ENCODE data around the gene FBXL7.

Gene FBXL7

GRCh38 chr5:15737036-15737821 lies 237.2 kb downstream of the FBXL7 start:
- H3K4me3 Mint-ChIP-seq: no peak overlapping the region
- H3K4me1 Mint-ChIP-seq: no peaks in the 10 kb centered on the region
- H3K27ac Mint-ChIP-seq: no peak overlapping the region
- no peaks in the 10 kb centered on the region for H3K9me3 Mint-ChIP-seq
- no peaks in the 10 kb centered on the region for H3K36me3 Mint-ChIP-seq
- H3K27me3 Mint-ChIP-seq: no peaks in the 10 kb centered on the region

DNA sequence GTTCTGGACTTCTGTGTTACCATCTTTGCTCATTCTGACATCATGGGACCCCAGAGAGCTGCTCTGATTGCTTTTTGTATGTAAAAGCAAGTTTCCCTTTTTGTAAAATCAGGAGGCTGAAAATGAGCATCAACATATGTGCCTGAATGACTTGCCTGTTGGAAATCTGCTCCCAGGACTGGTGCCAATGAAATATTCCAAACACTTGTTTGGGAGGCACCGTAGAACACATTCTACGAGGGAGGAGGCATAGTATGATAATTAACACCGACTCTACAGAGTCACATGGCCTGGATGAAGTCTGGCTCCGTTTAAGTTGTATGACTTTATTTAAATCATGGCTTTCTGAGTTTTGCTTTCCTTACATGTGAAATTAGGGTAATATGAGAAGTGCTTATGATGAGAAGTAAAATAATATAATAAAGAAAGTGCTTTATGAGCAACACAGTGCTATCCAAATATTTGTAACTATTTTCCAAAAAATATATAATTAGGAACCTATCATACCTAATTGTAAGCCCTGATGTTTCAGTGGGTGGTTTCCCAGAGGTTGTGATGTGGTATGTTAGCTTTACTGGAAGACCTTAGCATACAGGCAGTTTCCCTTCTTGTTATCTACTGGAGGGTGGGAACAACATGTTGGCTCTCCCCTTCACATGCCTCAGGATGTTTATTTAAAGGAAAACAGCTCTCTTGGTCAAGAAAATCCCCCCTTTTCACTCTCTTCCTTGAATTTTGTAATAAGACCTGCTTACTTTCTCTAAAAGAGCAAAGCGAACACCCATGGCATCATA lies 238.1 kb downstream of the FBXL7 start:
- no peaks in the 10 kb centered on the region for H3K36me3 Mint-ChIP-seq
- no peak overlapping the region for H3K4me3 Mint-ChIP-seq
- no peaks in the 10 kb centered on the region for H3K9me3 Mint-ChIP-seq
- H3K4me1 Mint-ChIP-seq: no peaks in the 10 kb centered on the region
- H3K27ac Mint-ChIP-seq: no peak overlapping the region
- no peaks in the 10 kb centered on the region for H3K27me3 Mint-ChIP-seq

GRCh38 chr5:15740383-15740782 lies 240.4 kb downstream of the FBXL7 start:
- no peaks in the 10 kb centered on the region for H3K9me3 Mint-ChIP-seq
- no peaks in the 10 kb centered on the region for H3K27me3 Mint-ChIP-seq
- no peak overlapping the region for H3K27ac Mint-ChIP-seq
- H3K4me3 Mint-ChIP-seq: no peak overlapping the region
- H3K36me3 Mint-ChIP-seq: no peaks in the 10 kb centered on the region
- H3K4me1 Mint-ChIP-seq: no peaks in the 10 kb centered on the region

DNA sequence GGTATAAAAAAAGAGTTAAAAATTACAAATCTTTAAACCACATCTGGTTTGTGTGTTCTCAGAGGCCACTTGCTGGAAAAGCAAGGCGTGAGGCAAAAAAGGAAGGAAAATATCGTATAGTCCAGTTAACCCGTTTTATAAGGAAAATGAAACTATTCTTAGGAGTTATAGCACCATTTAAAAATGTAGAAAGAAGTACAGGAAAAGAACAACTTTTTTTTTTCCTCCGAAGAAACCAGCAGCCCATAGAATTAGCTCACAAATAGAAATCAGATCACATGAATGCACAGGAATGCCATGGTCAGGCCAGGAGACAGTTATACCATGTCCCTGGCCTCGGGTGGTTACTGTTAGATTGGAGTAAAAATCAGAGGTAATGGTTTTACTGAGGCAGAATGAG lies 241.6 kb downstream of the FBXL7 start:
- Mint-ChIP-seq H3K9me3 (no peaks in the 10 kb centered on the region), H3K4me3 (no peak overlapping the region), H3K4me1 (no peaks in the 10 kb centered on the region), H3K36me3 (no peaks in the 10 kb centered on the region), H3K27me3 (no peaks in the 10 kb centered on the region), H3K27ac (no peak overlapping the region)

DNA sequence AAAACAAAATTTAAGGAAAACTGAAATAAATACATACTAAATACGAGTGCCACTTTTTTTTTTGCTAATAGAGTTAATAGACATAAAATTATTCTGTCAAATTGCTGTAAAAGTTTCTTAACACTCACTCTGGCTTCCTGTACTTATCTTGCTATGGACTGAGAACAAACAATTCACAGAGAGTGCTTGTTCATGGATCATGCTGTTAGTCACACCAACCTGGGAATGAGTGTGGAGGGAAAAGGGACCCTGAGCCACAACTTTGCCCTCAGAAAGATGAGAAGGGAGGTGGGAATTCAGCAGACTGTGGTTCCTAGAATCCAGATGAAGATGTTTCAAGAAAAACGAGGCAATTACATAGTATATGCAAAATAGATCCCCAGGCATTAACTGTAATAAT lies 246.9 kb downstream of the FBXL7 start:
- Mint-ChIP-seq H3K9me3 (no peaks in the 10 kb centered on the region), H3K36me3 (no peaks in the 10 kb centered on the region), H3K27me3 (no peaks in the 10 kb centered on the region), H3K4me3 (no peak overlapping the region), H3K27ac (no peak overlapping the region), H3K4me1 (no peaks in the 10 kb centered on the region)

DNA sequence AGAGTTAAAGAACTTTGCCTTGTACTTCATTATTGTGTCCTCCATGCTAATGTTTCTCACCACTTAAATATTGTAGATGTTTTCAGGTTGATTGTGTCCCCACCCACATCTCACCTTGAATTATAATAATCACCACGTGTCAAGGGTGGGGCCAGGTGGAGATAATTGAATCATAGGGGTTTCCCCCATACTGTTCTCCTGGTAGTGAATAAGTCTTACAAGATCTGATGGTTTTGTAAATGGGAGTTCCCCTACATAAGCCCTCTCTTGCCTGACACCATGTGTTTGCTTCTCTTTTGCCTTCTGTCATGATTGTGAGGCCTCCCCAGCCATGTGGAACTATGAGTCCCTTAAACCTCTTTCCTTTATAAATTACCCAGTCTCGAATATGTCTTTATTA lies 248.3 kb downstream of the FBXL7 start:
- Mint-ChIP-seq H3K9me3 (no peaks in the 10 kb centered on the region), H3K4me1 (no peaks in the 10 kb centered on the region), H3K27me3 (no peaks in the 10 kb centered on the region), H3K27ac (no peak overlapping the region), H3K36me3 (no peaks in the 10 kb centered on the region), H3K4me3 (no peak overlapping the region)

DNA sequence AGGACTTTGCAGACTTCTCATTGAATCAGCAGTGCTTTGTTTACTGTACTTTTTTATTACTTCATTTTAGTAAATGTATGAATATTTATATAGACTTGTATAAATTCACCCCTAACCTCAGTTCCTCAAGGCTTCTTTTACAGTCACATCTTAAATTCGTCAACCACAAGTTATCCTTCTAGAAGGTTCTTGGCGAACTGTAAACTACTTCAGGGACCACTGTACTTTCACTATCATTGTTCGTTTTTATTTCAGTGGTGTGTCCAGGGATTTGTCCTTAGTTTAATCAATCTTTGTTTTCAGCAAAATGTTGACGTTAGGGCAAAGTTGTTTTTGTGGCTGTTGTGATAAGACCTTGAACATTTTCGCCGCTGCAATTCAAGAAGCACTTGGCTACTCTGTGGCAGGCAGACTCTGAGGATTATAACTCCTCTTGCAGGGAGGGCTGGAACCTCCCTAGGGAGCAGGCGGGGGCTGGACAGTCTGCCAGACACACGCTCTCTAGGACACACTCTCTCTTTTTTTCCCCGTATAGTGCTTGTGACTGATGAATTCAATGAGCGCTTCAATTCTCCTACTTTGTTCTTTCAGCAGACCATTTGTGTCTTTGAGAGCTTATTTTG lies 252.8 kb downstream of the FBXL7 start:
- Mint-ChIP-seq H3K9me3 (no peaks in the 10 kb centered on the region), H3K27ac (no peak overlapping the region), H3K4me1 (no peaks in the 10 kb centered on the region), H3K27me3 (no peaks in the 10 kb centered on the region), H3K36me3 (no peaks in the 10 kb centered on the region), H3K4me3 (no peak overlapping the region)

DNA sequence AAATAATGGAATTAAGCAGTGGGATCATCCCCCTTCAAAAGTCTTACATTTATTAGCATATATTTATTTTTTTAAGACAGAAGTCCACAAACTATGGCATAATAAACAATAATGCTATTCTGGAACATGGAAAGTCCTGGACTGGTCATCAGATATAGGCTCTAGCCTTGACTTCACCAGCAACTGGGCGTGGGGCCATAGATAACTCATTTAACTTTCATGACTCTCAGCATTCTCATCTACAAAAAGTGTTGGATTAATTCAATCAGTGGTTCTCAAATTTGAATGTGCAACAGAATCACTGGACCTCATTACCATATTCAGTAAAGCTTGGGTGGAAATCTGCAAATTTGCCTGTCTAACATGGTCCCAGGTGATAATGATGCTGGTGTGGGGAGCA lies 253.8 kb downstream of the FBXL7 start:
- Mint-ChIP-seq H3K9me3 (no peaks in the 10 kb centered on the region), H3K4me1 (no peaks in the 10 kb centered on the region), H3K4me3 (no peak overlapping the region), H3K36me3 (no peaks in the 10 kb centered on the region), H3K27me3 (no peaks in the 10 kb centered on the region), H3K27ac (no peak overlapping the region)

GRCh38 chr5:15757103-15757502 lies 257.1 kb downstream of the FBXL7 start:
- Mint-ChIP-seq H3K4me3 (no peak overlapping the region), H3K27ac (no peak overlapping the region), H3K36me3 (no peaks in the 10 kb centered on the region), H3K9me3 (no peaks in the 10 kb centered on the region), H3K4me1 (no peaks in the 10 kb centered on the region), H3K27me3 (no peaks in the 10 kb centered on the region)

DNA sequence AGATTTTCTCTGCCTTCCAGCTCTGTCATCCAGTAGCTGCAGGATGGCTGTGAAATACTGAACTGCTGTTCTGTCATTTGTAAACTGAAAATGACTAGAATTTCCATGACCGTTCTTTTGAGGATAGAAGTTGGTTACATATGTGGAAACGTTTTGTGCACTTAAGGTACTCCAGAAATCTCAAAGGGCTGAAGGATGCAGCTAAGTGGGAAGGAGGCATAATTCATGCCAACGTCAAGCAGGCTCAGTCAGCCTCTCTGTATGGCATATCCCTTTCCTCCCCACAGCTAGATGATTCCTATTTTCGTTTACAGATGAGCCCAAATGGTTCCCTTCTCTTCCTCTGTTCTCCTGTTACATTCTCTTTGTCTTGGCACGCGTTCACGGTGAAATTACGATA lies 257.6 kb downstream of the FBXL7 start:
- H3K4me1 Mint-ChIP-seq: no peaks in the 10 kb centered on the region
- no peaks in the 10 kb centered on the region for H3K9me3 Mint-ChIP-seq
- no peak overlapping the region for H3K4me3 Mint-ChIP-seq
- no peak overlapping the region for H3K27ac Mint-ChIP-seq
- H3K27me3 Mint-ChIP-seq: no peaks in the 10 kb centered on the region
- no peaks in the 10 kb centered on the region for H3K36me3 Mint-ChIP-seq

GRCh38 chr5:15762668-15763067 lies 262.7 kb downstream of the FBXL7 start:
- no peak overlapping the region for H3K4me3 Mint-ChIP-seq
- no peak overlapping the region for H3K27ac Mint-ChIP-seq
- H3K9me3 Mint-ChIP-seq: peaks cover 9% of the 10 kb centered on the region
- H3K36me3 Mint-ChIP-seq: no peaks in the 10 kb centered on the region
- H3K27me3 Mint-ChIP-seq: no peaks in the 10 kb centered on the region
- no peaks in the 10 kb centered on the region for H3K4me1 Mint-ChIP-seq

GRCh38 chr5:15763754-15764153 lies 263.8 kb downstream of the FBXL7 start:
- Mint-ChIP-seq H3K9me3 (peaks cover 9% of the 10 kb centered on the region), H3K36me3 (no peaks in the 10 kb centered on the region), H3K27ac (no peak overlapping the region), H3K4me3 (no peak overlapping the region), H3K27me3 (no peaks in the 10 kb centered on the region), H3K4me1 (no peaks in the 10 kb centered on the region)

GRCh38 chr5:15768936-15769335 lies 269.0 kb downstream of the FBXL7 start:
- Mint-ChIP-seq H3K4me3 (no peak overlapping the region), H3K4me1 (no peaks in the 10 kb centered on the region), H3K36me3 (no peaks in the 10 kb centered on the region), H3K27ac (no peak overlapping the region), H3K9me3 (peaks cover 4% of the 10 kb centered on the region), H3K27me3 (no peaks in the 10 kb centered on the region)

DNA sequence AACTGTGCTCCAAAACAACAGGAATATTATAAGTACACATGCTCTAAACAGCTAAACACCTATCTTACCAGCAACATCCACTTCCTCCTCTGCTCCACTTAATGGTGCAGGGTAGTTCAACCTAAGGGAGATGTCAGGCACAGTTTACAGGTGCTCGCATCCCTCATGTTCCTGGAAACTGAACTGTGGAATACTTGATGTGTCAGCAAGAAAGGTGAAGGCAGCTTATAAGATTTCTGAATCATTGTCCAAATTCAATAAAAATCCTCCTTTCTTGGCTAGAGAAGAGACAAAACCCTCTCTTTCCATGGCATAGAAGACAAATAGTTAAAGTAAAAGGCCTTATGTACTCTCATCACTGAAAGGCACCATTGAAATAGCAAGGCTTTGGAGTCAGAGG lies 272.2 kb downstream of the FBXL7 start:
- H3K27ac Mint-ChIP-seq: no peak overlapping the region
- H3K36me3 Mint-ChIP-seq: no peaks in the 10 kb centered on the region
- no peaks in the 10 kb centered on the region for H3K27me3 Mint-ChIP-seq
- H3K9me3 Mint-ChIP-seq: no peaks in the 10 kb centered on the region
- no peak overlapping the region for H3K4me3 Mint-ChIP-seq
- H3K4me1 Mint-ChIP-seq: no peaks in the 10 kb centered on the region

GRCh38 chr5:15774632-15775031 lies 274.7 kb downstream of the FBXL7 start:
- Mint-ChIP-seq H3K4me1 (no peaks in the 10 kb centered on the region), H3K36me3 (no peaks in the 10 kb centered on the region), H3K4me3 (no peak overlapping the region), H3K27ac (no peak overlapping the region), H3K27me3 (no peaks in the 10 kb centered on the region), H3K9me3 (no peaks in the 10 kb centered on the region)

DNA sequence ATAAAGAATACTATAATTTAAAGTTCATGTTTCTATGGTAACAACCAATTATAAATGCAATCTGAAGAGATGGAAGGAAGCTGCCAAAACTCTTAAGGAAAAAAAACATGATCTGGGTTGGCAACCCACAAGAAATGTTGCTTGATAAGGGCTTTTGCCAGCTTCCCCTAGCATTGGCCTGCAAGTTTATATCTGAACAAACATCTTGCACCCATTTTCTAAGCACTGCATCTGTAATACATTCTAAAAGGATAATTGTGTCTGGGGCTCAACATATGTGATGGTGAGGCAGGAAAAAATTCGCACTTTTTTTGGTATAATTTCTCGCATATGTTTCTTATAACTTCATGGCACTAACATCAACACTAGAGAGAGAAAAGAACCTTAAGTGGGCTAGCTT lies 276.4 kb downstream of the FBXL7 start:
- Mint-ChIP-seq H3K36me3 (no peaks in the 10 kb centered on the region), H3K4me1 (no peaks in the 10 kb centered on the region), H3K27ac (no peak overlapping the region), H3K27me3 (no peaks in the 10 kb centered on the region), H3K4me3 (no peak overlapping the region), H3K9me3 (no peaks in the 10 kb centered on the region)
